ENCODE data around the gene PLAGL2.

GRCh38 chr20:32191422-32191821, 16.1 kb downstream of the PLAGL2 start:
- no peak for TF ChIP-seq CTCF (IDR thresholded peaks at IDR 0.05; ENCODE audit: low read depth, low read length)
- no peak for TF ChIP-seq EZH2phosphoT487 (IDR thresholded peaks at IDR 0.05; ENCODE audit: low read depth)
